GM18858 (cell line): ENCODE data around the gene UBL3.

ENCODE experiments used
- ATAC-seq: cut with Tn5 transposase; IDR thresholded peaks from one replicate; pipeline ENCODE4 v1.9.1; 2021; ENCODE audit not compliant: unreplicated experiment

The UBL3 gene

GRCh38 chr13:29850213-29850898, at the start of gene UBL3:
Gene UBL3, minus strand, starts transcription at chr13:29850617. Its CDS starts 1,079 bp downstream, at chr13:29849538.
- ATAC-seq: peak; percentile 75

- ATAC-seq: no peak
Measured at GRCh38 chr13:29897102-29897501, 46.7 kb upstream of the UBL3 start.

- ATAC-seq: no peak
Measured at GRCh38 chr13:29893438-29893837, 43.0 kb upstream of the UBL3 start.

- no peak for ATAC-seq
Measured at GRCh38 chr13:29892151-29892550, 41.7 kb upstream of the UBL3 start.

GRCh38 chr13:29889111-29889510, 38.7 kb upstream of the UBL3 start:
- ATAC-seq: no peak

GRCh38 chr13:29888306-29888705, 37.9 kb upstream of the UBL3 start:
- ATAC-seq: no peak

GRCh38 chr13:29887686-29888085, 37.3 kb upstream of the UBL3 start:
- ATAC-seq: no peak

GRCh38 chr13:29887030-29887557, 36.7 kb upstream of the UBL3 start:
- ATAC-seq: no peak

- ATAC-seq: no peak
Measured at GRCh38 chr13:29886446-29886845, 36.0 kb upstream of the UBL3 start.

- ATAC-seq: no peak
Measured at GRCh38 chr13:29885989-29886388, 35.6 kb upstream of the UBL3 start.

GRCh38 chr13:29884671-29885430, 34.4 kb upstream of the UBL3 start:
- ATAC-seq: no peak

GRCh38 chr13:29883941-29884518, 33.6 kb upstream of the UBL3 start:
- ATAC-seq: no peak

GRCh38 chr13:29882076-29882475, 31.7 kb upstream of the UBL3 start:
- ATAC-seq: no peak

- ATAC-seq: no peak
Measured at GRCh38 chr13:29878101-29878500, 27.7 kb upstream of the UBL3 start.

- ATAC-seq: no peak
Measured at GRCh38 chr13:29877456-29878078, 27.1 kb upstream of the UBL3 start.

GRCh38 chr13:29875646-29876045, 25.2 kb upstream of the UBL3 start:
- ATAC-seq: no peak

GRCh38 chr13:29868581-29868980, 18.2 kb upstream of the UBL3 start:
- ATAC-seq: no peak

GRCh38 chr13:29865934-29866333, 15.5 kb upstream of the UBL3 start:
- no peak for ATAC-seq

GRCh38 chr13:29861694-29862110, 11.3 kb upstream of the UBL3 start:
- ATAC-seq: no peak

GRCh38 chr13:29859971-29860370, 9.6 kb upstream of the UBL3 start:
- ATAC-seq: no peak

- no peak for ATAC-seq
Measured at GRCh38 chr13:29858667-29859066, 8.2 kb upstream of the UBL3 start.
